SK-N-DZ (cell line): ENCODE results near the gene GAB4. TPM values are rescaled to one million over a fixed set of nuclear protein-coding genes. Genes with fewer than 3 reads are reported as not detected.
"Not testable (repeated sequence)": the region's sequence is repeated elsewhere in the genome, so short reads cannot be mapped to it uniquely, and the experiment has no call there.

ENCODE experiments used
- DNase-seq: peaks from one replicate; pipeline ENCODE4 v3.0.0-alpha.2; 2015; ENCODE audit warnings: low spot score
- polyA plus RNA-seq, 2 experiments: library from polyadenylated mRNA; depleted of rRNA; stranded (reverse); fragments of >200 nt; gene quantifications; 2 replicates each; pipeline ENCODE4 v1.2.3, GENCODE V29; 2014

GAB4 gene, protein sequence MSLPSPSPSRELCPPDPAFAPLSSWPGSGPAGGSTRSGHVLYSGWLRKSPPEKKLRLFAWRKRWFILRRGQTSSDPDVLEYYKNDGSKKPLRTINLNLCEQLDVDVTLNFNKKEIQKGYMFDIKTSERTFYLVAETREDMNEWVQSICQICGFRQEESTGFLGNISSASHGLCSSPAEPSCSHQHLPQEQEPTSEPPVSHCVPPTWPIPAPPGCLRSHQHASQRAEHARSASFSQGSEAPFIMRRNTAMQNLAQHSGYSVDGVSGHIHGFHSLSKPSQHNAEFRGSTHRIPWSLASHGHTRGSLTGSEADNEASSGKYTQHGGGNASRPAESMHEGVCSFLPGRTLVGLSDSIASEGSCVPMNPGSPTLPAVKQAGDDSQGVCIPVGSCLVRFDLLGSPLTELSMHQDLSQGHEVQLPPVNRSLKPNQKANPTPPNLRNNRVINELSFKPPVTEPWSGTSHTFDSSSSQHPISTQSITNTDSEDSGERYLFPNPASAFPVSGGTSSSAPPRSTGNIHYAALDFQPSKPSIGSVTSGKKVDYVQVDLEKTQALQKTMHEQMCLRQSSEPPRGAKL
- 0.03 TPM in 1 of 2 replicates, not detected in the other for polyA plus RNA-seq (2014; cell fraction: cytosol; rRNA removed)
- polyA plus RNA-seq (2014; cell fraction: nucleus; rRNA removed) = 0.35 TPM in 1 of 2 replicates, not detected in the other

DNA sequence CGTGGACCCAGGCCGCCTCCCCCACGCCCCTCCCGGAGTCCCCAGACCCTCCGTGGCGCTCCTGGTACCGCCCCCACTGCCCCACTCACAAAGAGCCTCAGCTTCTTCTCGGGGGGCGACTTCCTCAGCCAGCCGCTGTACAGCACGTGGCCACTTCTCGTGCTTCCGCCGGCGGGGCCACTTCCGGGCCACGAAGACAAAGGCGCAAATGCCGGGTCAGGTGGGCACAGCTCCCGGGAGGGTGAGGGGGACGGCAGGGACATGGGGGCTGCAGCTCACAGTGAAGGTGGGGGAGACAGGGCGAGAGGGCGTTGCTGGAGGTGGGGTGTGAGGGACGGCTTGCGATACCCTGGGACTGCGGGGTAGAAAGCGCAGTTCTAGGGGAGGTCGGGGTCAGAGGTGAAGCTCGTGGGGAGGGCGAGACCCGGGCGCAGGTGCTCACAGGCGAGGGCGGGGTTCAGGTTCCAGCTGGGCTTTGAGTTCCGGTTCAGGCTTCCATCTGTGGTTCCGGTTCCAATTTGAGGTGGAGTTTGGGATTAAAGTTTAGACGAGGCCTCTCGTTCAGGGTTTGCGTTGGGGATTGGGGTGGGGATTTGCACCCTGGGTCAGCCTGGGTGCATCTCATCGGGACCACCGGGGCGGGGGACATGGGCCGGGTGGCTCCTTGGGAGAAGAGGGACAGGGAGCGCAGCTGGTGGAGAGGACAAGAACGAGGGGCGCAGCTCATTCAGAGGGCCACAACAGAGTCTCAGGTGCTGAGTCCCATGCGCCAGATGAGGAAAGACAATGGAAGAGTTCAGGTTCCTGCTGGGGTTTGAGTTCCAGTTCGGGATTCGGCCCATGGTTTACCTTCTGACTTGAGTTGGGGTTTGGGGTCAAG is at the start of gene GAB4:
Gene GAB4, minus strand, starts transcription at position 371 of the 880 bp plus-strand sequence. Its CDS starts 108 bp downstream, at position 263.
- no peak for DNase-seq

DNA sequence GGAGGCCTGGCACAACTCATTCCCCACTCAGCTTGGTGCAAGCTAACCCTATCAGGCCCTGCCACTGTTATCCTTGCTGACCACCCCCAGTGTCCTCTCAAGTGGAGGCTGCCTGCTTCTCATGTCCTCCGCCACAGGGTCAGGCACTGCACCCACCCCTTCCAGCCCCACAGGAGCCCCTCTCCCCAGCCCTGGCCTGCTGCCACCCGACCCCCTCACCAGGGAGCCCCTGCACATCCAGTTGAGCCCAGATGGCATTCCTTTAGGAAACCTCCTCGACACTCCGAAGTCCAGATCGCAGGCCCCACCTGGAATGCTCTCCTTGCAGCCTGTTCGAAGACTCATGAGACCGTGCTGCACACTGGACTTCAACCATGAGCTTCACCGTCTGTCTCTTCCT is 48.8 kb upstream of the GAB4 start:
- DNase-seq = no peak

DNA sequence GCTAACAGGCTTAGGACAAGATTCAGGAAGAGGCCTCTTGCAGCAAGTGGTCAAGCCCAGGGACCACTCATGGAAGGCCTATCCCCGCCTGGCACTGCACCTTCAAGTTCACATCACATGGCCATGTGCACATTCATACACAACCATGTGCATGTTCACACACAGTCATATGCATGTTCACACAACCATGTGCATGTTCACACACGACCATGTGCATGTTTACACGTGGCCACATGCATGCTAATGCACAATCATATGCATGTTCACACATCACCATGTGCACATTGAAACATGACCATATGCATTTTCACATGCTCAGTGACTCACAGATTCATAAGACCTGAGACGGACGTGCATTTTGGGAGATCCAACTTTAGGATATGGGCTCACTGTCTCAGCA is 48.0 kb upstream of the GAB4 start:
- no peak for DNase-seq

DNA sequence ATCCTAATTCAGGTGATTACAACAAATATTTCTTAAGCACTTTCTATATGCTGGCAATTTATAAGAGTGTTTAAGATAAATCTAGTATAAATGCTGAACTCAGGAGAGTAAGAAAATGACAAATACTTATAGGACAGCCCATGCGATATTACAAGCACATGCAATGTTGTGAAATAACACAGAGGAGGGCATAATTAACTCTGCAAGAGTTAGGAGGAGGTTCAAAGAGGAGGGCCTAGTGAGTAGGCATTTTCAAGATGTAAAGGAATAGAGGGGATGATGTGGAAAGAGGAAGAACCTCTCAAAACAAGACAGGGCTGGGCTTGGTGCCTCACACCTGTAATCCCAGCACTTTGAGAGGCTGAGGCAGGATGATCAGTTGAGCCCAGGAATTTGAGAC is 39.6 kb upstream of the GAB4 start:
- no peak for DNase-seq

DNA sequence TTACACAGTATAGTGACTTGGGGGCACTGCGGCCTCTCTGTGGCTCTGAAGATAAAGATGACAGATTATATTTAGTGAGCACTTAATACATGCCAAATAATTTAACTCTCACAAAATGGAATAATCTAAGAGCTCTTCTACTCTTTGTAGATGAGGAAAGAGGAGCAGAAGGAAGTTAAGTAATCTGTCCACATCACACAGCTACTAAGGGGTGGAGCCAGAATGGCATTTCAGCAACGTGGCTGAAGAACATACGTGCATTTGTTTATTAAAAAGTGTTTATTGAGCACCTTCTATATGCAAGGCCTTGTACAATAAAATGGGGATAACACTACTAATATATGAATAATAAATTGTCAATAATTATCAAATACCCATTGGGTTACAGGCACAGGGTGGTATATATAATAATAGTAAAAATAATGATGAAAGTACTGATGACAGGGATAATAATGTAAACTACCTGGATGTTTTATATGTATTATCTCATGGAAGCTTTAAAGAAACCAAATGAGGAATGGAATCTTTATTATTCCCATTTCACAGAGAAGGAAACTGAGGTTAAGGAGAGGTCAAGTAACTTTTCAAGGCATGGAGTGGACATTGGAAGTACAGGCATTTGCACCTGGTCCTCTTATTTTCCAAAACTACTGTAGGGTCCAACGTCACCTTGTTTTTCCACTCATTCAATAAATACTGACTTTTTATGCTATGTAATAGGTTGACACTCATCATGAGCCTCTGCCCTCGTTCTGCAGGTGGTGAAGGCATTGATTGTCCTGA is 38.7 kb upstream of the GAB4 start:
- DNase-seq = no peak

DNA sequence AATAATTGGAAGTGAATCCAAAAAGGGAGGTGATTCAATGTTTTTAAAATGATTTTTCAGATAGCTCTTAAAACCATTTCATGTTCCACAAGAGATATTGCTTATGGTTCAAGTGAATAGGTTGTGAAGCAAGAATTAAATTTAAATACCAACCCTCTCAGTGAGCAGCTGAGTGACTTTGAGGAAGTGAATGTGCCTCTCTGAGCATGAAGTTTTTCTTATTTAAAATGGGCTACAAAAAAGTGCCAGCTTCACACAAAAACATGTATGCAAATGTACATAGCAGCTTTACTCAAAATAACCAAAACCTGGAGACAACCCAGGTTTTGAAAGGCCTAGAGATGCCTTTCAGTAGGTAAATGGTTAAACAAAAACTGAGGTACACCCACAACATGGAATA is 35.5 kb upstream of the GAB4 start:
- no peak for DNase-seq

DNA sequence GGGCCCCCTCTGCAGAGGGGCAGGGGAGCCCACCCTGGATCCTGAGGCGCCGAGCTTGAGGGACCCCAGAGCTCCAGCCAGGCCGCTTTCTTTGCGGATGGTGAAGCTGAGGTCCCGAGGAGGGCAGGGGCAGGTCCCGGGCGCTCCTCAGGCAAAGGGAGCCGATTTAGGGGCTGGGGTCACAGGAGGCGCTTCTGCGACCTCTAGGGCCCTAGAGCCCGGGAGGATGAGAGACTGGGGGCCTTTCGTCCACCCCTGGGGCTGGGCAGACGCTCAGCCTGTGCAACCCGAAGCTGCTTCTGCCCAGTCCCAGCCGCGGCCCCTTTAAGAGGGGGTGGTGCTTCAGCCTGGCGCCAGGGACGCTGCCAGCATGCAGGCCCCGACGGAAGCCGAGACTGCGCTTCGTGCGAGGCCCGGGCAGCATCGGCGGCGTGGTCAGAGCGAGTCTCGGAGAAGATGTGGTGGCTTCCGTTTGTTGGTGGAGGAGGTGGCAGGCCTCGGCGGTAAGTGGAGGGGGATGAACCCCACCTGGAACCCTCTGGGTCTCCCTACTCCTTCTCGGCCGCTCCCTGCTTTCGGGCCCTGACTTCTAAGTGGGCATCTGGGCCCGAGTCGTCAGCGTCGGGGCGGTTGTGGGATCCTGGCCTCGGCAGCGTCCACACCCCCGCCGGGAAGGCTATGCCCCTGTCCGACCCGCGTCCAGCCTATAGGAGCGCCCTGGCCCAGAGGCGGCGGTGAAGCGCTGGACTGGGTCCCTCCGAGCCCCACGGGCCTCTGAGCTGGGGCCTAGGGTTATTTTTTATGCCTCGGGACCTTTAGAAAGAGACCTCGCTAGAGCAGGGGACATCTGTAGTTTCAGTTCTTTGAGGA is 29.1 kb upstream of the GAB4 start:
- DNase-seq = peak; percentile 18

DNA sequence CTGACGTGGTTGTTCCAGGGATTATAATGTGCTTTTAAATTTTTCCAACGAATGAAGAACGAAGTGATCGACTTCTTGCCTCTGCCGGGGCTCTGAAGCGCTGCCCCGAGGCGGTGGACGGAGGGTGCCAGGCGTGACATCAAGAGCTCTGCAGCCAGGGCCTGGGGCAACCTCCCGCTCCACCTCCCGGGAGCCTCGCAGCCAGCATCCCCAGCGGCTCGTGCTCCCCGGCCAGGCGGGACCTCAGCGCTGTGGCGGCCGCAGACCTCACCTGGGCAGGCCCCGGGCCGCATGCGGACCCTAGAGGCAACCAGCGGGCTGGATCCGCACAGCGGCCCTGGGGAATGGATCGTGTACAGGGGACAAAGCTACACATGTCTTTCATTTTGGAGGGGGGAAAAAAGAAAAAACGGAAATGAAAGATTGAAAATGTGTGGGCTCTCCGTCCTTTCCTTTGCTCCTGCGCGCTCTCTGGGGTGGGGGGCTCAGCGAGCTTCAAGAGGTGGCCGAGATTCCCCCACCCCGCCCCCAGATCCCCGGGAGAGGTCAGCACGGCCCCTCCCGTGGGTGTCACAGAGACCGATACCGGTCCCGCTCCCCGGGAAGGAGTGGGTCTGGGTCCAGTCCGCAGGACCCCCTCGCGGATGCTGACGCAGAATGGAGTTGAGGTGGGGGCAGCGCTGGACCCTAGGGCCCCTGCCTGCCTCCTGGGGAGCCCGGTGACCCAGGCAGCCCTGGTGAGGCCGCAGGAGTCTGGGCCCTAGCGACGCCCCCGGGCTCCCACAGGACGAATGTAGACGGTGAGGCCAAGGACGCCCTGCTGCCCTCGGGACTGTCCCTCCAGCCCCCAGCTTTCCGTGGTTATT is 28.2 kb upstream of the GAB4 start:
- not testable (repeated sequence) for DNase-seq

DNA sequence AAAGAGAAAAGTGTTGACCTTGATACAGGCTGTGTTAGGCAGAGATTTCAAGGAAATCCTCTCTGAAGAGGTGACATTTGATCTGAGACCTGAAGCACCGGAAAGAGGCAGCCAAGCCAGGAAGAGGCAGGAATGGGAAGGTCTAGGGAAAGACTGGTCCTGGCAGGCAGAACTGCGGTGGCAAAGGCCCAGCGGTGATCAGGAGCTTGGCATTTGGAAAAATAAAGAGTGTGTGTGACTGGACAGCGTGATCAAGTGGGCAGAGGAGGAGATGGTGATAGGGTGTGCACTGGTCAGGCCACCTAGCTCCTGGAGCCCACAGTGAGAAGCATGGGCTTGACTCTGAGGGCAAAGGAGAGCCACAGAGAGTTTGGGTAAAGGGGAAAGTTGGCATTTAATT is 27.2 kb upstream of the GAB4 start:
- no peak for DNase-seq

DNA sequence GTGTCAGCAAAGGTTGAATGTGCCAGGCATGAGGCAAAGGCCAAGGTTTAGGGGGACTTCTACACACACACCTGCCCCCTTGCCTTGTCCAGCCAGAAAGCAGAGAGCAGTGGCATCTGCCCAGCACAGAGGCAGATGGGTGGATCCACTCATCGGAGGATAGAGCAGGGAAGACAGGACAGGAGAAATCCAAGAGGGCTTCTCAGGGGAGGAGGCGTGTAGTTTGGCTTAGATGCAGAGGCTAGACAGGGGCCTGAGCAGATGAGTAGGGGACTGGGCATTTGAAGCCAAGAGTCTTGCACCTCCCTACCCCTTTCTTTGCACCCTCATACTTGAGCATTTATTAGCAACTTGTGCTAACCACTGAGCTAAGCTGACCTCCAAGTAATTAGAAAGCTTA is 26.5 kb upstream of the GAB4 start:
- not testable (repeated sequence) for DNase-seq

DNA sequence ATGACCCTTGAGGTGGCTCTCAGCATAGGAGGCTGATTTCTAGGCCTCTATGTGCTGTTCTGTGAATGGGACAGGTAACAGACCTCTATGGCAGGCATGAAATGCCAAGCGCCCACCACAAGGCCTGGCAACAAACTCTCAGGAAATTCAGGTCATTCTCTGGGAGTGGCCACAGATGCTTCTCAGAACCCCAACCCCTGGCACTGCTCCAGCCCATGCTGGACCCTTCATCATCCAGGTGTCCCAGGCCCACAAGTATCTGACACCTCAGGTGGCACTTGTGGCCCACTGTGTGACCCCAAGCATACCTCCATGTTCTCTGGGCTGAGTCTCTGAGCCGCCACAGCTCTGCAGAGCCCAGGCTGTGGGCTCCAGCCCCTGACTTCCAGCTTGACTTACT is 24.3 kb upstream of the GAB4 start:
- DNase-seq = not testable (repeated sequence)

DNA sequence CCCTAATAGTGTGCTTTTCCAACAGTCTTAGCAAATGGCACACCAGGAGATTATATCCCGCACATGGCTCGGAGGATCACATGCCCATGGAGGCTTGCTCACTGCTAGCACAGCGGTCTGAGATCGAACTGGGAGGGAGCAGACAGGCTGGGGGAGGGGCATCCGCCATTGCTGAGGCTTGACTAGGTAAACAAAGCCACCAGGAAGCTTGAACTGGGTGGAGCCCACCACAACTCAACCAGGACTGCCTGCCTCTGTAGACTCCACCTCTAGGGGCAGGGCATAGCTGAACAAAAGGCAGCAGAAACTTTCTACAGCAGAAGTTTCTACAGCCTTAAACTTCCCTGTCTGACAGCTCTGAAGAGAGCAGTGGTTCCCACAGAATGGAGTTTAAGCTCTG is 16.4 kb upstream of the GAB4 start:
- not testable (repeated sequence) for DNase-seq

DNA sequence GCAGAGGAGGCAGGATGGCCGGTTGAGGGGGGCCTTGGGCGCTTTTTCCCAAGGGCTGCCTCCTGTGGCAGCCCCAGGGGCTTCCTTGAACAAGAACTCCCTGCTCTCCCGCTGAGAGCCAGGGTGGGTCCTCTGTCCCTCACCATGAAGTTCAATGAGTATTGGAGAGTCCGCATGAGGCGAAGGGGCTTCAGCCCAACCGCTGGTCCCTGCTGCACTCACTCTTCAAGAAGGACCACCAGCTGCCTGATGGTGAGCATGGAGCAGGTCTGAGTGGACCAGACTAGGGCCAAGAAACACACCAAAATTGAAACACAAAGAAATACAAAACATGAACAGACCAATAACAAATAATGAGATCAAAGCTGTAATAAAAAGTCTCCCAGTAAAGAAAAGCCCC is 7.5 kb upstream of the GAB4 start:
- DNase-seq = not testable (repeated sequence)

DNA sequence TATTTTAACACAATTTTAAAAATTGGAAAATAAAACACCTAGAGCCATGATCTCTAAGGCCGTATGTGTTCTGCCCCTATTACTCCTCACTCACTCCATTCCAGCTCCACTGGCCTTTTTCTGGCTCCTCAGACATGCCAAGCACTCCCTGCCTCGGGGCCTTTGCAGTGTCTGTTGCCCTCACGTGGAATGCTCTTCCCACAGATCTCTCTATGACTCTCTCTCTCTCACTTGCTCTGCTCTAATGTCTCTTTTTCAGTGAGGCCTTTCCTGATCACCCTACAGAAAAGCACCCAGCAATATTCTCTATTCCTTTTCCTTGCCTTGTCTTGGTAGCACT is 6.0 kb upstream of the GAB4 start:
- not testable (repeated sequence) for DNase-seq

DNA sequence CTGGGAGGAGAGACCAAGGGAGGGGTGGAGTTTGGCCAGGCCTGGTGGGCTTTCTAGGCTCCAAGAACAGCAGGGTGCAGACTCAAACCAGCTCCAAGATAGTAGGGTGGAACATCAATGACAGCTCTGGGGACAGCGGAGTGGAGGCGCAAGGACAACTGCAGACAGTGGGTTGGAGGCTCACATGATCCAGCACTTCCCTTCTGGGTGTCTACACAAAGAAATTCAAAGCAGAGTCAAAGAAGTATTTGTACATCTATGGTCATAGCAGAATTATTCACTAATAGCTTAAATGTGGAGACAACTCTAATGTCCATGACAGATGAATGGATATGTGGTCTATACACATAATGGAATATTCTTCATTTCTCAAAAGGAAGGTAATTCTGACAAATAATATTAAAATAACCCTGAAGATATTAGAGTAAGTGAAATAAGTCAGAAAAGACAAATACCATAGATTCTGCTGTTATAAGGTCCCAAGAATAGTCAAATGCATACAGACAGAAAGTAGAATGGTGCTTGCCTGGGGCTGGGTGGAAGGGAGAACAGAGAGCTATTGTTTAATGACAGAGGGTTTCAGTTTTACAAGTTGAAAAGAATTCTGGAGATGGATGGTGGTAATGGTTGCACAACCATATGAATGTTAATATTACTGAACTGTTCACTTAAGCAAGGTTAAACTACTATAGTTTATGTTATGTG is 5.5 kb upstream of the GAB4 start:
- no peak for DNase-seq

DNA sequence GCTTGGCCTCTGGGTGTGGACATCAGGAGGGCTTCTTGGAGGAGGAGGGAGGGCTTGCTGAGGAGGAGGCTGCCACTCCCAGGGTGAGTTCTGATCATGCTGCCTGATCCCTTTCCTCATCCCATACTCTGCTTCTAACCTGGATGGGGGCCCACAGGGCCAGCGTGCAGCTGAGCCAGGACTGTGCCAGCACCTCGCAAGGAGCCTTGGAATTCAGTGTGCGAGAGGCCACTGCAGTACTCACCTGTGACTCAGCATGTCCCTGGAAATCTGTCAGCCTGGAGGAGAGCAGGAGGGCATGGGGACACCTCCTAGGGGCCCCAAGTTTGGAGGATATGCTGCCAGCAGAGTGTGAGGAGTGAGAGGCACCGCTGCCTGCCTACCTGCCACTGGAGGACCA is 4.2 kb upstream of the GAB4 start:
- no peak for DNase-seq

DNA sequence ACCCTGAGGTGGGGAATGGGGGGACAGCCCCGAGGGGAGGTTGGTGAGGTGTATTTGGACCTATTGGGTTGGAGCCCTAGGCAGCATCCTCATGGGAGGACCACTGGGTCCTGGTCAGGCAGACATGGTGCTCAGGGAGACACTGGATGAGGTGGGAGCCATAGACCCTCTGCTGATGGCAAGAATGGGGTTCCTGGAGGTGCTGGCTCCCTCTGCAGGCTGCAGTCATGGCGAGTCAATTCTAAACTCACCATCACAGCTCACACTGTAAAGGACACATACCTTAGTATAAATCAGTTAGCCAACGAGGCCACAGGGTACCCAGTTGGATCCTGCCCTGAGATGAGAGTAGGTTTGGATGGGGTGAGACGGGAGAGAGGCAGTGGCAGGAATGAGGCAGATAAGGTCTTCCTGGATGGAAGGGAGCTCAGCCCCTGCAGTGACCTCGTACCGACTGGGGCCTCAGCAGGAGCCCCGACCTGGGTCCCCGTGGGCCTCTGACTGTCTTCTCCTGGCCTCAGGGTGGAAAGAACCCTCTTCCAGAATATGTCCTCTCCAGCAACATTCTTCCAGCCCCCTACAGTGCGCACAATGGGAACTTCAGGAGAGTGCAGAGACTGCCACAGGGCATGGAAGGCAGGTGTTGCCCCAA is 1.7 kb upstream of the GAB4 start:
- no peak for DNase-seq

DNA sequence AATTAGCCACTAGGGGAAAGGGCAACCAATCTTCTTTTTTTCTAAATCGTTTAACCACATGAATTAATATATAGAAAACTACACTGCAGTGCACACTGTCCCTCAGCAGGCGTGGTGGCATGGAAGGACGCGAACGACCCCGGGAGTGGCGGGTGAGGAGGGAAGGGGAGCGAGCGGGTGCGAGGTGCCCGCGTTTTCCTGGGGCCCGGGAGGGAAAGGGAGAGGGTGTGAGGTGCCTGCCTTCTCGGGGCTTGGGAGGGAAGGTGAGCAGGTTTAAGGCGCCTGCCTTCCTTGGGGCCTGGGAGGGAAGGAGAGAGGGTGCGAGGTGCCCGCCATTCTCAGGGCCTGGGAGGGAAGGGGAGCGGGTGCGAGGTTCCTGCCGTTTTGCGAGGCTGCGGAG is 765 bp downstream of the GAB4 start:
- DNase-seq = no peak
